Lower lobe of right lung (tissue), 2 donors: Measurements from ENCODE around the gene HAPLN3. TPM values are rescaled to one million over a fixed set of nuclear protein-coding genes. Genes with fewer than 3 reads are reported as not detected.

ENCODE experiments used
- ATAC-seq, 2 donors: fragments of 200-7000 bp; cut with Tn5 transposase; one replicate each; pipeline ENCODE4 v1.9.1; 2020 to 2022; ENCODE audit warnings: mild to moderate bottlenecking in 2 of 2, moderate library complexity in 2 of 2
- DNase-seq: peaks from one replicate; pipeline ENCODE4 v3.0.0-alpha.2; 2020
- H3K27ac ChIP-seq: fragments of 200-600 bp; one replicate; pipeline ENCODE4 v1.8.0; 2022
- H3K27me3 ChIP-seq: fragments of 200-600 bp; one replicate; pipeline ENCODE4 v1.8.0; 2022; ENCODE audit warnings: low read depth
- H3K36me3 ChIP-seq: fragments of 200-600 bp; one replicate; pipeline ENCODE4 v1.8.0; 2022; ENCODE audit warnings: mild to moderate bottlenecking
- H3K4me1 ChIP-seq: fragments of 200-600 bp; one replicate; pipeline ENCODE4 v1.8.0; 2022
- H3K4me3 ChIP-seq: fragments of 200-600 bp; one replicate; pipeline ENCODE4 v1.8.0; 2022; ENCODE audit warnings: mild to moderate bottlenecking
- H3K9me3 ChIP-seq: fragments of 200-600 bp; one replicate; pipeline ENCODE4 v1.8.0; 2022
- CTCF ChIP-seq: fragments of 200-600 bp; IDR thresholded peaks from one replicate; pipeline ENCODE4 v1.8.0; 2022; ENCODE audit warnings: antibody characterized with exemption, mild to moderate bottlenecking
- intact Hi-C: fragments of 100-400 bp; cut with DNase I; formaldehyde crosslinking; loops from one replicate; pipeline ENCODE4 v1.11.0; 2022
- total RNA-seq: library from RNA; stranded (reverse); fragmentation: NEBNext Ultra II Directional; extraction: Animal tissue kit (Norgen Biotek cat#: 25700); gene quantifications from one replicate; pipeline ENCODE4 v1.2.1, GENCODE V29; 2021
- donor health status: DM: no; HTN: yes; CAD: no; lungs with severe emphysema.

HAPLN3 gene
- total RNA-seq, 1 donor from 2014 or later, result 2.7 TPM

- H3K4me1 ChIP-seq, result no peaks in the 10 kb centered on the region
- intact Hi-C loops, result no loop called here
- no peak for DNase-seq
- peak; percentile 47 for TF ChIP-seq CTCF
- no peaks in the 10 kb centered on the region for H3K36me3 ChIP-seq
- H3K27me3 ChIP-seq, result no peaks in the 10 kb centered on the region
- ATAC-seq, result peak; percentile 40 to 55
- no peaks in the 10 kb centered on the region for H3K9me3 ChIP-seq
- H3K4me3 ChIP-seq, result no peak overlapping the region
- H3K27ac ChIP-seq, result no peak overlapping the region
Observed at GRCh38 chr15:88834211-88834812, 61.0 kb downstream of the HAPLN3 start.

GRCh38 chr15:88833731-88834100 lies 61.6 kb downstream of the HAPLN3 start:
- Histone ChIP-seq H3K4me1 (no peaks in the 10 kb centered on the region), H3K27me3 (no peaks in the 10 kb centered on the region), H3K4me3 (no peak overlapping the region), H3K36me3 (no peaks in the 10 kb centered on the region), H3K27ac (no peak overlapping the region), H3K9me3 (no peaks in the 10 kb centered on the region)
- no peak for DNase-seq
- no peak for ATAC-seq
- TF ChIP-seq CTCF, result no peak
- intact Hi-C loops, result no loop called here

- H3K4me3 ChIP-seq, result no peak overlapping the region
- no peak overlapping the region for H3K27ac ChIP-seq
- no peaks in the 10 kb centered on the region for H3K9me3 ChIP-seq
- H3K27me3 ChIP-seq, result no peaks in the 10 kb centered on the region
- no peak for ATAC-seq
- no peak for DNase-seq
- no peaks in the 10 kb centered on the region for H3K4me1 ChIP-seq
- no peak for TF ChIP-seq CTCF
- intact Hi-C loops, result no loop called here
- H3K36me3 ChIP-seq, result no peaks in the 10 kb centered on the region
Observed at GRCh38 chr15:88832820-88833730, 62.3 kb downstream of the HAPLN3 start.

GRCh38 chr15:88830016-88830415 lies 65.3 kb downstream of the HAPLN3 start:
- no peak for TF ChIP-seq CTCF
- Histone ChIP-seq H3K9me3 (no peaks in the 10 kb centered on the region), H3K4me3 (no peak overlapping the region), H3K36me3 (no peaks in the 10 kb centered on the region), H3K4me1 (no peaks in the 10 kb centered on the region), H3K27me3 (no peaks in the 10 kb centered on the region), H3K27ac (no peak overlapping the region)
- no peak for DNase-seq
- intact Hi-C loops, result no loop called here
- no peak for ATAC-seq

- Histone ChIP-seq H3K36me3 (no peaks in the 10 kb centered on the region), H3K27me3 (no peaks in the 10 kb centered on the region), H3K4me3 (no peak overlapping the region), H3K9me3 (no peaks in the 10 kb centered on the region), H3K27ac (no peak overlapping the region), H3K4me1 (no peaks in the 10 kb centered on the region)
- DNase-seq (no peak), ATAC-seq (no peak)
- no peak for TF ChIP-seq CTCF
- intact Hi-C loops, result no loop called here
Observed at GRCh38 chr15:88828791-88829190, 66.6 kb downstream of the HAPLN3 start.

Other genes starting within 250 kb of the HAPLN3 start
- 0.12 TPM for gene ACAN, start 92.1 kb downstream of the HAPLN3 start, total RNA-seq
- 125 TPM for gene MFGE8, start 17.8 kb upstream of the HAPLN3 start, total RNA-seq
- 202 TPM for gene ABHD2, start 192.9 kb upstream of the HAPLN3 start, total RNA-seq